Measurements from ENCODE around the gene ATP5PD.

- no peak for TF ChIP-seq POLR2AphosphoS5 (IDR thresholded peaks at IDR 0.05; ENCODE audit: low read depth, low read length)
- no peak for TF ChIP-seq POLR2A (IDR thresholded peaks at IDR 0.05; ENCODE audit: low read depth, low read length)
- no peak for TF ChIP-seq PAX5 (IDR thresholded peaks at IDR 0.05; ENCODE audit: insufficient read depth, low read length, severe bottlenecking)
- TF ChIP-seq TAF1 (IDR thresholded peaks at IDR 0.05; ENCODE audit: low read depth, low read length) = no peak
- TF ChIP-seq SPI1 (IDR thresholded peaks at IDR 0.05; ENCODE audit: low read depth, low read length) = no peak
- no peak for TF ChIP-seq POU2F2 (IDR thresholded peaks at IDR 0.05; ENCODE audit: low read depth, low read length)
Measured at GRCh38 chr17:75074532-75074931, 27.8 kb upstream of the ATP5PD start.
